Left lung (tissue), 10 donors: Measurements from ENCODE around the gene METTL16. TPM values are rescaled to one million over a fixed set of nuclear protein-coding genes. Genes with fewer than 3 reads are reported as not detected.
A peak's percentile ranks its signal among the peaks of the same experiment; 100 is the strongest.

Source experiments
- ATAC-seq: fragments of 200-7000 bp; cut with Tn5 transposase; one replicate; pipeline ENCODE4 v1.9.1; 2020; ENCODE audit warnings: moderate library complexity
- DNase-seq, 4 donors: peaks; one replicate each; pipeline ENCODE4 v3.0.0-alpha.2; 2013 to 2020
- H3K27ac ChIP-seq, 2 donors: fragments of 200-600 bp; sonication (generic) in 1 of 2; one replicate each; pipeline versions ENCODE4 v1.5.0 to v1.8.0; 2020 to 2021
- H3K27me3 ChIP-seq, 2 donors: fragments of 200-600 bp; sonication (generic) in 1 of 2; one replicate each; pipeline versions ENCODE4 v1.5.0 to v1.8.0; 2020 to 2021
- H3K36me3 ChIP-seq, 2 donors: fragments of 200-600 bp; sonication (generic) in 1 of 2; one replicate each; pipeline versions ENCODE4 v1.5.0 to v1.8.0; 2020 to 2021
- H3K4me1 ChIP-seq, 2 donors: fragments of 200-600 bp; one replicate each; pipeline ENCODE4 v1.8.0; 2021
- H3K4me3 ChIP-seq, 2 donors: fragments of 200-600 bp; sonication (generic) in 1 of 2; one replicate each; pipeline versions ENCODE4 v1.5.0 to v1.8.0; 2020 to 2021; ENCODE audit warnings: mild to moderate bottlenecking in 1 of 2
- H3K9me3 ChIP-seq, 2 donors: fragments of 200-600 bp; sonication (generic) in 1 of 2; one replicate each; pipeline versions ENCODE4 v1.5.0 to v1.8.0; 2020 to 2021
- CTCF ChIP-seq, 2 donors: fragments of 200-600 bp; sonication (generic) in 1 of 2; IDR thresholded peaks; one replicate each; pipeline versions ENCODE4 v1.5.0 to v1.8.0; 2021; ENCODE audit warnings: antibody characterized with exemption in 2 of 2
- intact Hi-C, 2 donors: fragments of 100-400 bp; cut with DNase I; formaldehyde crosslinking; loops; one replicate each; pipeline versions ENCODE4 v1.11.2 to v1.14.2; 2022
- polyA plus RNA-seq, 6 donors: library from polyadenylated mRNA; unstranded; fragments of 120-200 nt; gene quantifications; one replicate each; pipeline ENCODE4 v1.2.1, GENCODE V29; 2013; ENCODE audit not compliant: insufficient read length in 6 of 6
- total RNA-seq, 2 donors: library from RNA; stranded (reverse); fragmentation: NEBNext Ultra II Directional; extraction: Animal tissue kit (Norgen Biotek cat#: 25700); gene quantifications; one replicate each; pipeline ENCODE4 v1.2.1, GENCODE V29; 2021
- donor health status: DM: no; HTN: yes; CAD: no.
- donor health status: DM: no; HTN: no; CAD: no.

METTL16 gene
- total and polyA plus RNA-seq, 8 donors: 25.1 to 51.8 (median 38.7) TPM

DNA sequence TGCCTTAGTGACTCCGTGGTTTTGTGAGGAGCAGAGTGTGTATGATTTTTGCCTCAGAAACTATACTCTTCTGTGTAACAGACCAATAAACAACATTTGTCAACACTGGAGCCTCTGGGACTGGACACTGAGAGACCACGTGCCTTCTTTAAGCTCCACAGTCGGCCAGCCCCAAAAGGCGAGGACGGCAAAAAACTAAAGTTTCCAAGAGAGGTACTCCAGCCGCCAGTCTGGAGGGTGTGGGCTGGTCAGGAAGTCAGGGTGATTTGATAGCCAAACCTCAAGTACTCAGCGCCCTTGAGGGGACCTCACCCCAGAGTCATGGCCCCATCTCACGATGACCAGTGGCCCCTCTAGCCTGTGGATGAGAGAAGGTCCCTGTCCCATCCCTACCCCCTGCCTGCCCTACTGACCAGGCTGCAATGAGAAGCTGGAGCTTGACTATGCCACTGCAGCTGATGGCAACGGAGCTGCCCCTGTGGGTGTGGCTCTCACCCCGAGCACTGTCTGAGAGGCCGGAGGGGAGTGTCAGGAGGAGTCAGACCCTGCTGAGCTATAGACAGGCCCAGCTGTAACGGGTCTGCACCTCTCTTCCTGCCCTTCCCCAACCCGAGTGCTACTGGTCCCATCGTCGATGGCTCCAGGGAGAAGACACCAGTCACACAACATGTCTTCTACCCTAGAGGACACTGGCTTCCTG lies 130.6 kb downstream of the METTL16 start:
- H3K27me3 ChIP-seq: no peaks in the 10 kb centered on the region
- ATAC-seq: peak; percentile 58
- no peaks in the 10 kb centered on the region for H3K9me3 ChIP-seq
- intact Hi-C loops: loop anchor here in 1 of 2 donors (5.0 kb wide), 1 partner anchor 36 kb away; no protein-coding TSS in a partner anchor
- peaks cover 5 to 8% of the 10 kb centered on the region in 2 donors for H3K4me1 ChIP-seq
- H3K27ac ChIP-seq: no peak overlapping the region
- TF ChIP-seq CTCF (IDR thresholded peaks at IDR 0.05): no peak
- no peak overlapping the region for H3K4me3 ChIP-seq
- DNase-seq: peak in 1 of 4 donors; percentile 62
- peaks cover 0 to 55% of the 10 kb centered on the region in 2 donors for H3K36me3 ChIP-seq

- DNase-seq (no peak), ATAC-seq (no peak)
- Histone ChIP-seq H3K36me3 (peaks cover 0 to 55% of the 10 kb centered on the region in 2 donors), H3K4me1 (peaks cover 5 to 8% of the 10 kb centered on the region in 2 donors), H3K27ac (no peak overlapping the region), H3K27me3 (no peaks in the 10 kb centered on the region), H3K9me3 (no peaks in the 10 kb centered on the region), H3K4me3 (no peak overlapping the region)
- intact Hi-C loops: loop anchor here in 1 of 2 donors (5.0 kb wide), 1 partner anchor 37 kb away; no protein-coding TSS in a partner anchor
- TF ChIP-seq CTCF (IDR thresholded peaks at IDR 0.05): no peak
Measured at GRCh38 chr17:2380226-2380922, 131.3 kb downstream of the METTL16 start.

- ATAC-seq (no peak), DNase-seq (no peak)
- no peaks in the 10 kb centered on the region for H3K9me3 ChIP-seq
- H3K27me3 ChIP-seq: no peaks in the 10 kb centered on the region
- H3K36me3 ChIP-seq: peaks cover 0 to 57% of the 10 kb centered on the region in 2 donors
- intact Hi-C loops: loop anchor here in 1 of 2 donors (5.0 kb wide), 1 partner anchor 38 kb away; no protein-coding TSS in a partner anchor
- peaks cover 5 to 8% of the 10 kb centered on the region in 2 donors for H3K4me1 ChIP-seq
- TF ChIP-seq CTCF (IDR thresholded peaks at IDR 0.05): no peak
- H3K4me3 ChIP-seq: no peak overlapping the region
- H3K27ac ChIP-seq: no peak overlapping the region
Measured at GRCh38 chr17:2379489-2380225, 132.0 kb downstream of the METTL16 start.

DNA sequence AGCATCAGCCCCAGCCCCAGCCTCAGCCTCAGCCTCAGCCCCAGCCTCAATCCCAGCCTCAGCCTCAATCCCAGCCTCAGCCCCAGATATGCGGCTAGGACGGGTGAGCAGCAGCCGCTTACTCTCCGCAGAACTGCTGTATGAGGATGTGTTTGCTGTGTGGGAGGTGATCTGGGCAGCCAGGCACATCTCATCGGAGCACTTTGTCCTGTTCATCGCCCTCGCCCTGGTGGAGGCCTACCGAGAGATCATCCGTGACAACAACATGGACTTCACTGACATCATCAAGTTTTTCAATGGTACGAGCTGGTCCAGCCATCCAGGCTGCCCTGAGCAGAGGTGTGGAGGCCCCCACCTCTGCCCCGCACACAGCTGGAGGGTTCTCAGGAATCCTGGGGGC lies 132.8 kb downstream of the METTL16 start:
- peaks cover 5 to 8% of the 10 kb centered on the region in 2 donors for H3K4me1 ChIP-seq
- no peak overlapping the region for H3K27ac ChIP-seq
- peak in 1 of 4 donors; percentile 50 for DNase-seq
- H3K36me3 ChIP-seq: peaks cover 0 to 62% of the 10 kb centered on the region in 2 donors
- no peaks in the 10 kb centered on the region for H3K9me3 ChIP-seq
- intact Hi-C loops: no loop called here
- no peak for TF ChIP-seq CTCF (IDR thresholded peaks at IDR 0.05)
- ATAC-seq: no peak
- H3K4me3 ChIP-seq: no peak overlapping the region
- H3K27me3 ChIP-seq: no peaks in the 10 kb centered on the region
